ENCODE data around the gene KRT74.

Gene KRT74

DNA sequence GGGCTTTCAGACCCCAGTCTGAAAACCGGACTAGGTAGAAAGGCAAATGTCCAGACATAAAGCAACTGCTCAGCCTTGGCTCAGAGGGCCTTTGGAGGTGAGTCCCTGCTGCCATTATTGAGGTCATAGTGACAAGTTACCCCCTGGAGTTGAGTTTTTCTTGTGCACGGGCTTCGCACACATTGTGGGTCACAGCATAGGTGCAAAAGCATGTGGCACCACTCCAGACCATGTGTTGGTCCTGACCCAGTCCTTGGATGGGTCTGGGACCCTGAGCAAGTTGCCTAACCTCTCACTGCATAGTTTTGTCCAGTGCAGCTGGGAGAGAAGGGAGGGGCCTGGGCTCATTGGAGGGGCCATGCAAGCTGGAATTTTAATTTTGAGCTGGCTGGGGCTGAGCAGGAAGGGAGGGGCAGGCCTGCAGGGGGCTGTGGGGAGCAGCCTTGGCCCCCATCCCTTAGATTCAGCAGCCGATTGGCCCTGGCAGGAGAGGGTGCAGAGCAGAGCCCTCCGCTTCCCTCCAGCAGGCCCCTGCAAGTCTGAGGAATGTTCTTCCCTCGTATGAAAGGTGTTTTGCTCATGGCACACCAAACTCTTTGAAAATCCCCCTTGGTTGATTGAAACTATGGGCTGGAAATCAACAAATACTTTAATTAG is 49.3 kb downstream of the KRT74 start:
- H3K4me1 ChIP-seq (ENCODE audit: control insufficient read depth, insufficient read depth, low read depth, low read length), result no peaks in the 10 kb centered on the region
- no peak overlapping the region for H3K18ac ChIP-seq (ENCODE audit: low read depth in 1 of 2, low read length in 2 of 2)
- H3K4ac ChIP-seq (ENCODE audit: low read depth in 1 of 2, low read length in 2 of 2), result no peak overlapping the region
- H2AFZ ChIP-seq (ENCODE audit: low read depth, low read length), result no peak overlapping the region
- H3K4me2 ChIP-seq (ENCODE audit: low read length, poor library complexity, severe bottlenecking), result no peak overlapping the region
- no peak overlapping the region for H3K14ac ChIP-seq (ENCODE audit: low read length in 2 of 2)
- no peak overlapping the region for H2BK120ac ChIP-seq (ENCODE audit: low read depth, low read length)
- H4K91ac ChIP-seq (ENCODE audit: low read length), result no peak overlapping the region
- no peak overlapping the region for H3K4me3 ChIP-seq (ENCODE audit: insufficient read depth in 1 of 2, low read depth in 1 of 2, low read length in 2 of 2)
- H3K79me1 ChIP-seq (replicated peaks; ENCODE audit: low read length, poor library complexity, severe bottlenecking), result no peaks in the 10 kb centered on the region
- no peak overlapping the region for H3K27ac ChIP-seq (ENCODE audit: low read length, poor library complexity, severe bottlenecking)
- no peaks in the 10 kb centered on the region for H3K36me3 ChIP-seq (ENCODE audit: control insufficient read depth in 1 of 2, insufficient read depth in 2 of 2, low read depth in 1 of 2, low read length in 2 of 2)
- H3K23ac ChIP-seq (ENCODE audit: low read length in 2 of 2), result no peak overlapping the region
- no peak overlapping the region for H2BK15ac ChIP-seq (ENCODE audit: low read depth, poor library complexity, severe bottlenecking)
- H2AK5ac ChIP-seq (ENCODE audit: low read length, severe bottlenecking), result no peak overlapping the region
- H2BK12ac ChIP-seq (ENCODE audit: low read length in 2 of 2), result no peak overlapping the region
- no peak for DNase-seq
- H3K9ac ChIP-seq (ENCODE audit: low read length), result no peak overlapping the region
- WGBS, result 78% methylated on average over 5 of the region's 6 CpGs
- peaks cover 19 to 73% of the 10 kb centered on the region in 2 experiments for H3K27me3 ChIP-seq (ENCODE audit: control insufficient read depth in 1 of 2, insufficient read depth in 1 of 2, low read length in 2 of 2)
- no peaks in the 10 kb centered on the region for H3K9me3 ChIP-seq (ENCODE audit: control insufficient read depth, low read length)
- H2BK5ac ChIP-seq (ENCODE audit: low read depth, low read length, poor library complexity, severe bottlenecking), result no peak overlapping the region
- no peak overlapping the region for H4K8ac ChIP-seq (ENCODE audit: low read length)

GRCh38 chr12:52523824-52524223 is 49.8 kb downstream of the KRT74 start:
- Histone ChIP-seq H3K18ac (ENCODE audit: low read depth in 1 of 2, low read length in 2 of 2) (no peak overlapping the region), H3K4me2 (ENCODE audit: low read length, poor library complexity, severe bottlenecking) (no peak overlapping the region), H3K4ac (ENCODE audit: low read depth in 1 of 2, low read length in 2 of 2) (no peak overlapping the region), H4K8ac (ENCODE audit: low read length) (no peak overlapping the region), H3K14ac (ENCODE audit: low read length in 2 of 2) (no peak overlapping the region), H4K91ac (ENCODE audit: low read length) (no peak overlapping the region), H3K9ac (ENCODE audit: low read length) (no peak overlapping the region), H3K4me3 (ENCODE audit: insufficient read depth in 1 of 2, low read depth in 1 of 2, low read length in 2 of 2) (no peak overlapping the region), H2AK5ac (ENCODE audit: low read length, severe bottlenecking) (no peak overlapping the region), H2BK5ac (ENCODE audit: low read depth, low read length, poor library complexity, severe bottlenecking) (no peak overlapping the region), H2AFZ (ENCODE audit: low read depth, low read length) (no peak overlapping the region), H3K27me3 (ENCODE audit: control insufficient read depth in 1 of 2, insufficient read depth in 1 of 2, low read length in 2 of 2) (peaks cover 19 to 73% of the 10 kb centered on the region in 2 experiments), H2BK12ac (ENCODE audit: low read length in 2 of 2) (no peak overlapping the region), H2BK15ac (ENCODE audit: low read depth, poor library complexity, severe bottlenecking) (no peak overlapping the region), H3K27ac (ENCODE audit: low read length, poor library complexity, severe bottlenecking) (no peak overlapping the region), H3K36me3 (ENCODE audit: control insufficient read depth in 1 of 2, insufficient read depth in 2 of 2, low read depth in 1 of 2, low read length in 2 of 2) (no peaks in the 10 kb centered on the region), H3K79me1 (replicated peaks; ENCODE audit: low read length, poor library complexity, severe bottlenecking) (no peaks in the 10 kb centered on the region), H2BK120ac (ENCODE audit: low read depth, low read length) (no peak overlapping the region), H3K23ac (ENCODE audit: low read length in 2 of 2) (no peak overlapping the region), H3K4me1 (ENCODE audit: control insufficient read depth, insufficient read depth, low read depth, low read length) (no peaks in the 10 kb centered on the region), H3K9me3 (ENCODE audit: control insufficient read depth, low read length) (no peaks in the 10 kb centered on the region)
- no peak for DNase-seq
- WGBS, result 90% methylated on average over 4 of the region's 4 CpGs

- no peaks in the 10 kb centered on the region for H3K79me1 ChIP-seq (replicated peaks; ENCODE audit: low read length, poor library complexity, severe bottlenecking)
- no peak overlapping the region for H2BK5ac ChIP-seq (ENCODE audit: low read depth, low read length, poor library complexity, severe bottlenecking)
- no peak overlapping the region for H3K9ac ChIP-seq (ENCODE audit: low read length)
- H3K4ac ChIP-seq (ENCODE audit: low read depth in 1 of 2, low read length in 2 of 2), result no peak overlapping the region
- no peak overlapping the region for H3K14ac ChIP-seq (ENCODE audit: low read length in 2 of 2)
- no peak for DNase-seq
- H3K4me2 ChIP-seq (ENCODE audit: low read length, poor library complexity, severe bottlenecking), result no peak overlapping the region
- no peak overlapping the region for H2BK12ac ChIP-seq (ENCODE audit: low read length in 2 of 2)
- no peak overlapping the region for H2BK15ac ChIP-seq (ENCODE audit: low read depth, poor library complexity, severe bottlenecking)
- H2AK5ac ChIP-seq (ENCODE audit: low read length, severe bottlenecking), result no peak overlapping the region
- no peaks in the 10 kb centered on the region for H3K9me3 ChIP-seq (ENCODE audit: control insufficient read depth, low read length)
- H3K27me3 ChIP-seq (ENCODE audit: control insufficient read depth in 1 of 2, insufficient read depth in 1 of 2, low read length in 2 of 2), result peaks cover 19 to 85% of the 10 kb centered on the region in 2 experiments
- H3K4me3 ChIP-seq (ENCODE audit: insufficient read depth in 1 of 2, low read depth in 1 of 2, low read length in 2 of 2), result no peak overlapping the region
- 79% methylated on average over 10 of the region's 10 CpGs for WGBS
- H3K36me3 ChIP-seq (ENCODE audit: control insufficient read depth in 1 of 2, insufficient read depth in 2 of 2, low read depth in 1 of 2, low read length in 2 of 2), result no peaks in the 10 kb centered on the region
- no peak overlapping the region for H4K8ac ChIP-seq (ENCODE audit: low read length)
- H3K27ac ChIP-seq (ENCODE audit: low read length, poor library complexity, severe bottlenecking), result no peak overlapping the region
- no peak overlapping the region for H3K23ac ChIP-seq (ENCODE audit: low read length in 2 of 2)
- H2AFZ ChIP-seq (ENCODE audit: low read depth, low read length), result peak overlapping the region; percentile 20
- no peak overlapping the region for H2BK120ac ChIP-seq (ENCODE audit: low read depth, low read length)
- no peak overlapping the region for H3K18ac ChIP-seq (ENCODE audit: low read depth in 1 of 2, low read length in 2 of 2)
- H4K91ac ChIP-seq (ENCODE audit: low read length), result no peak overlapping the region
- H3K4me1 ChIP-seq (ENCODE audit: control insufficient read depth, insufficient read depth, low read depth, low read length), result no peaks in the 10 kb centered on the region
Observed at GRCh38 chr12:52522346-52523011, 51.2 kb downstream of the KRT74 start.

DNA sequence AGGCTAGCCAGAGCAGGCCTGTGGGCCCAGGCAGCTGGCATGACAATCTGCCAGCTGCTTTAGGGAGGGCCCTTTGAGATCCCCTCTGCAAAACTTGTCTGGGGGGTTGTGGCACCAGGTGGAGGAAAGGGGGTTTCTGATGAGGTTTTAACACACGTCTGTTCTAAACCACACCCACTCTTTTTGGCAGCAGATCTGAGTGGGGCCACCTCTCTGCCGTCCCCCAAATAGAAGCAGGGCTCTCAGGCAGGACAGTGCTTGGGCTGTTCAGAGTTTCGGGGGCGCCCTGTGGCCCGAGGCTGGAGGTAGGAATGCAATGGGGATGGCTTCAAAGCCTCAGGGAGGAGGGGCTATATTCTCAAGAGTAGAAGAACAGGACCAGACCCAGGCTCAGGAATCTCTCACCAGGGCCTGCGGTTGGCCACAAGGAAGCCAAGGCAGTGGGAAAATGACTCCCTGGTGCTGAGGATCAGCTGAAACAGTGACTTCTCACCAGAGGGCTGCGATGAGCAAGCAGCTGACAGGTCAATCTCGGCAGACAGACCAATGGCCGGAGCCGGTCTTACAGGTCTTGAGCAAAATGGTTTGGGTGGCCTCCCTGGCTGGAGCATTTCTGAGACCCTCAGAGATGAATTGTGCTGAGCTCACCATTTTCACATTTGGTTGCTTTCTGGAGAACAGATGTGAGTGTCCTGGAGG is 51.9 kb downstream of the KRT74 start:
- no peak overlapping the region for H3K4ac ChIP-seq (ENCODE audit: low read depth in 1 of 2, low read length in 2 of 2)
- peaks cover 19 to 87% of the 10 kb centered on the region in 2 experiments for H3K27me3 ChIP-seq (ENCODE audit: control insufficient read depth in 1 of 2, insufficient read depth in 1 of 2, low read length in 2 of 2)
- H4K8ac ChIP-seq (ENCODE audit: low read length), result no peak overlapping the region
- no peak overlapping the region for H3K23ac ChIP-seq (ENCODE audit: low read length in 2 of 2)
- H3K14ac ChIP-seq (ENCODE audit: low read length in 2 of 2), result no peak overlapping the region
- H4K91ac ChIP-seq (ENCODE audit: low read length), result no peak overlapping the region
- H3K4me2 ChIP-seq (ENCODE audit: low read length, poor library complexity, severe bottlenecking), result no peak overlapping the region
- no peak overlapping the region for H2BK12ac ChIP-seq (ENCODE audit: low read length in 2 of 2)
- no peak overlapping the region for H2BK5ac ChIP-seq (ENCODE audit: low read depth, low read length, poor library complexity, severe bottlenecking)
- H2BK120ac ChIP-seq (ENCODE audit: low read depth, low read length), result no peak overlapping the region
- H3K18ac ChIP-seq (ENCODE audit: low read depth in 1 of 2, low read length in 2 of 2), result no peak overlapping the region
- no peak overlapping the region for H2BK15ac ChIP-seq (ENCODE audit: low read depth, poor library complexity, severe bottlenecking)
- no peak overlapping the region for H3K27ac ChIP-seq (ENCODE audit: low read length, poor library complexity, severe bottlenecking)
- H3K9ac ChIP-seq (ENCODE audit: low read length), result no peak overlapping the region
- H2AFZ ChIP-seq (ENCODE audit: low read depth, low read length), result no peak overlapping the region
- DNase-seq, result no peak
- WGBS, result 69% methylated on average over 9 of the region's 10 CpGs
- H3K36me3 ChIP-seq (ENCODE audit: control insufficient read depth in 1 of 2, insufficient read depth in 2 of 2, low read depth in 1 of 2, low read length in 2 of 2), result no peaks in the 10 kb centered on the region
- H3K4me3 ChIP-seq (ENCODE audit: insufficient read depth in 1 of 2, low read depth in 1 of 2, low read length in 2 of 2), result no peak overlapping the region
- no peaks in the 10 kb centered on the region for H3K9me3 ChIP-seq (ENCODE audit: control insufficient read depth, low read length)
- no peak overlapping the region for H2AK5ac ChIP-seq (ENCODE audit: low read length, severe bottlenecking)
- no peaks in the 10 kb centered on the region for H3K4me1 ChIP-seq (ENCODE audit: control insufficient read depth, insufficient read depth, low read depth, low read length)
- H3K79me1 ChIP-seq (replicated peaks; ENCODE audit: low read length, poor library complexity, severe bottlenecking), result no peaks in the 10 kb centered on the region

Data from mesenchymal stem cell (in vitro differentiated cells and primary cell).